Peyer's patch (tissue), 4 donors: ENCODE measurements around the gene CNNM2. TPM values are rescaled to one million over a fixed set of nuclear protein-coding genes. Genes with fewer than 3 reads are reported as not detected.

Experiments used
- DNase-seq, 3 donors: peaks; one replicate each; pipeline ENCODE4 v3.0.0-alpha.2; 2017 to 2019
- H3K27ac ChIP-seq, 4 donors: fragments of 200-600 bp; sonication (generic); one replicate each; pipeline ENCODE4 v1.5.1; 2016 to 2019
- H3K27me3 ChIP-seq, 2 donors: fragments of 200-600 bp; sonication (generic); one replicate each; pipeline ENCODE4 v1.5.1; 2019
- H3K36me3 ChIP-seq, 3 donors: fragments of 200-600 bp; sonication (generic); one replicate each; pipeline ENCODE4 v1.5.1; 2016 to 2019
- H3K4me1 ChIP-seq, 4 donors: fragments of 200-600 bp; sonication (generic); one replicate each; pipeline ENCODE4 v1.5.1; 2016 to 2019
- H3K4me3 ChIP-seq, 4 donors: fragments of 200-600 bp; sonication (generic); 1 replicate in 3 of 4; 2 replicates in 1 of 4; pipeline ENCODE4 v1.5.1; 2016 to 2019; ENCODE audit warnings: mild to moderate bottlenecking in 1 of 4
- H3K9me3 ChIP-seq, 4 donors: fragments of 200-600 bp; sonication (generic); one replicate each; pipeline ENCODE4 v1.5.1; 2016 to 2019; ENCODE audit warnings: mild to moderate bottlenecking in 1 of 4
- CTCF ChIP-seq, 6 experiments: fragments of 450-650 bp in 4 of 6; fragments of 200-600 bp in 2 of 6; sonication (generic) in 1 of 6; IDR thresholded peaks; one replicate each; pipeline ENCODE4 v1.5.1; 2017 to 2019; ENCODE audit warnings: antibody characterized with exemption in 6 of 6, mild to moderate bottlenecking in 3 of 6, moderate library complexity in 1 of 6
- POLR2A ChIP-seq, 2 donors: fragments of 450-650 bp; IDR thresholded peaks; one replicate each; pipeline ENCODE4 v1.5.1; 2017; ENCODE audit warnings: antibody characterized with exemption in 2 of 2, mild to moderate bottlenecking in 2 of 2, moderate library complexity in 2 of 2
- total RNA-seq, 4 donors: library from RNA; depleted of rRNA; stranded (reverse); fragments of >200 nt; gene quantifications; one replicate each; pipeline ENCODE4 v1.1.0, GENCODE V29; 2016

Gene CNNM2
- total RNA-seq, 4 donors from 2014 or later = 15.8 to 39.6 (median 19.2) TPM

- no peak overlapping the region for H3K4me3 ChIP-seq
- no peak overlapping the region for H3K27ac ChIP-seq
- TF ChIP-seq CTCF (IDR thresholded peaks at IDR 0.05) (no peak), POLR2A (IDR thresholded peaks at IDR 0.05) (no peak)
- H3K36me3 ChIP-seq = peaks cover 0 to 35% (median 0%) of the 10 kb centered on the region in 3 donors
- DNase-seq = no peak
- H3K9me3 ChIP-seq = no peaks in the 10 kb centered on the region
- H3K27me3 ChIP-seq = no peaks in the 10 kb centered on the region
- H3K4me1 ChIP-seq = no peaks in the 10 kb centered on the region
Measured at GRCh38 chr10:103079946-103080345, 161.9 kb downstream of the CNNM2 start.

DNA sequence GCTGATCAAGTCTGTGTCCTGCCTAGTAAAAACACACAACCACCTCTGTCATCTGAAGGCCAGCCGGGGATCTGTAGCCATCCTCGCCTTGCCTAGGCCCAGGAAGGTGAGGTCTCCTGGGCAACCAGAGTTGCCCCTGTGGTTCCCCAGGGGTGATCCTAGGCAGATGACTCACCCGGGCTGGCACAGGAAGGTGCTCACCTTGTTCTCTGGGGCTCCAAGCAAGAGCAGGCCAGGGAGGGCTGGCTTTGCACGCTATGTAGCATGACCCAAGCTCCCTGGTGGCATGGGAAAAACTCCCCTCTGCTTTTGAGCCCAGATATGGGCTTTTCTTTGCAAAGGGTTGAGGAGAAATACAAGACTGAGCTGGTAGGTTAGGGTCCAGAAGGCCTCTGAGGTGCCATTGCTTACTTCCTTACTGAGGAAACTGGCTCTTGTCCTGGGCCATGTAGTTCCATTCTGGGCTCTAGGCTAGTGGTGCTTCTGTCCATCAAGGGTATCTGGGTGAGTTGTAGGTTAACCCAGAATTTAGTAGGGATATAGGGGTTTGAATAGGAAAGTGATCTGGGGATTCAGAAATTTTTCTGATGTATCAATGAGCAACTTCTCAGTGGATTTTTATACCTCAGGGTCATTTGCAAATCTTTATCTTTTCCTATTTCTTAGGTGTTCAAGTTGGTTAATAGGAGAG is 162.9 kb downstream of the CNNM2 start:
- no peaks in the 10 kb centered on the region for H3K27me3 ChIP-seq
- no peak overlapping the region for H3K27ac ChIP-seq
- H3K9me3 ChIP-seq = no peaks in the 10 kb centered on the region
- no peak for DNase-seq
- H3K4me3 ChIP-seq = no peak overlapping the region
- no peak for TF ChIP-seq POLR2A (IDR thresholded peaks at IDR 0.05)
- no peak for TF ChIP-seq CTCF (IDR thresholded peaks at IDR 0.05)
- H3K36me3 ChIP-seq = peaks cover 0 to 46% (median 0%) of the 10 kb centered on the region in 3 donors
- H3K4me1 ChIP-seq = no peaks in the 10 kb centered on the region

- H3K4me3 ChIP-seq = no peak overlapping the region
Measured at GRCh38 chr10:103082683-103083082, 164.6 kb downstream of the CNNM2 start.

DNA sequence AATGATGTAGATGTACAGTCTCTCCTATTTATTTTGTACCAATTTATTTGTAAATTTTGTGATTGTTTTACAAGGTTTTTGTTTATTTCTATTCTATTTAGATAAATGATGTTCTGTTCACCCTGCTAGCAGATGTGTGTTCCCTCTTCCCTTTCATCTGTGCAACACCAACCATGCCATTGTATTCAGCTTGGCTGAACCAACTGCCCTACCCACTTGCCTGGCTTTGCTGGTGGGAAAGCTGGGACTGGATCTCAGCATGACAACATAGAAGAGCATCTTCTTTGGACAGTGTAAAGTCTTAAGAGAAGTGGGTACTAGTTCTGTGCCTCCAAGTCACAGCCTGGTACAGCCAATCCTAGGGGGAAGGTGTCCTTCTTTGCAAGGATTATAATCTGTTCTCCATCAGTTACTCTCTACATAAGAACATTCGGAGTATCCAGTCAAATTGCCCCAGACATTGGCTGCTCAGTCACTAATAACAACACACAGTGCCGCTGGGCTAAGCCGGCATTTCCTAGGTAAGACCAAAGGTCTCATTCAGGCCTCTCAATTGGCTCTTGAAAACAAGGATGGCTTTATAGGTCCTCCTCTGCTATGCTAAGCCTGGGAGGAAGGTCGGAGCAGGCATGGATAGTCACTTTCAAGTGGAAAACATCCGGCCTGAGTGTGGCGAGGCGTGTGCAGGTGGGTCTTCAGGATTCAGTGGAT is 165.3 kb downstream of the CNNM2 start:
- Histone ChIP-seq H3K4me1 (no peaks in the 10 kb centered on the region), H3K27me3 (no peaks in the 10 kb centered on the region), H3K4me3 (no peak overlapping the region), H3K9me3 (no peaks in the 10 kb centered on the region), H3K27ac (no peak overlapping the region), H3K36me3 (peaks cover 0 to 46% (median 0%) of the 10 kb centered on the region in 3 donors)
- no peak for DNase-seq
- no peak for TF ChIP-seq POLR2A (IDR thresholded peaks at IDR 0.05)
- TF ChIP-seq CTCF (IDR thresholded peaks at IDR 0.05) = no peak

More at GRCh38 chr10:103082683-103083082, 164.6 kb downstream of the CNNM2 start:
- no peak for DNase-seq
- H3K27me3 ChIP-seq = no peaks in the 10 kb centered on the region
- no peaks in the 10 kb centered on the region for H3K9me3 ChIP-seq
- H3K36me3 ChIP-seq = peaks cover 0 to 43% (median 0%) of the 10 kb centered on the region in 3 donors
- TF ChIP-seq CTCF (IDR thresholded peaks at IDR 0.05) = no peak
- TF ChIP-seq POLR2A (IDR thresholded peaks at IDR 0.05) = no peak
- no peak overlapping the region for H3K27ac ChIP-seq
- H3K4me1 ChIP-seq = no peaks in the 10 kb centered on the region

DNA sequence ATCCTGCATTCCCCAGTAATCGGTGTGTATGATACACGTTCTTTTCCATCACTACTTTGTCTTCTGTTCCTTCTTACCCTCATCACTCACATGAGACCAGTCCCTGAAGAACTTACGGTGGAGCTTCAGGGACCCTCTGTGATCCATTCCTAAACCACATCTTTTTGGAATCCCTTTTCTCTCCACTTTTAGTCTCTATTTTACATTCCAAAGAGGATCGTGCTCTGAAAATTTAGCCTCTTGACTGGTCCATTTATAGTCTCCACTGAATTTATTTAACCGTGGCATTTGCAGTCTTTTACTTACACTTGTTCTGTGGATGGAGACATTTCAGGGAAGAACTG is 165.9 kb downstream of the CNNM2 start:
- TF ChIP-seq CTCF (IDR thresholded peaks at IDR 0.05) (no peak), POLR2A (IDR thresholded peaks at IDR 0.05) (no peak)
- H3K4me1 ChIP-seq = no peaks in the 10 kb centered on the region
- H3K27ac ChIP-seq = no peak overlapping the region
- H3K9me3 ChIP-seq = no peaks in the 10 kb centered on the region
- no peak overlapping the region for H3K4me3 ChIP-seq
- DNase-seq = no peak
- no peaks in the 10 kb centered on the region for H3K27me3 ChIP-seq
- peaks cover 0 to 47% (median 0%) of the 10 kb centered on the region in 3 donors for H3K36me3 ChIP-seq
